ENCODE data around the gene SKP1.

The SKP1 gene

DNA sequence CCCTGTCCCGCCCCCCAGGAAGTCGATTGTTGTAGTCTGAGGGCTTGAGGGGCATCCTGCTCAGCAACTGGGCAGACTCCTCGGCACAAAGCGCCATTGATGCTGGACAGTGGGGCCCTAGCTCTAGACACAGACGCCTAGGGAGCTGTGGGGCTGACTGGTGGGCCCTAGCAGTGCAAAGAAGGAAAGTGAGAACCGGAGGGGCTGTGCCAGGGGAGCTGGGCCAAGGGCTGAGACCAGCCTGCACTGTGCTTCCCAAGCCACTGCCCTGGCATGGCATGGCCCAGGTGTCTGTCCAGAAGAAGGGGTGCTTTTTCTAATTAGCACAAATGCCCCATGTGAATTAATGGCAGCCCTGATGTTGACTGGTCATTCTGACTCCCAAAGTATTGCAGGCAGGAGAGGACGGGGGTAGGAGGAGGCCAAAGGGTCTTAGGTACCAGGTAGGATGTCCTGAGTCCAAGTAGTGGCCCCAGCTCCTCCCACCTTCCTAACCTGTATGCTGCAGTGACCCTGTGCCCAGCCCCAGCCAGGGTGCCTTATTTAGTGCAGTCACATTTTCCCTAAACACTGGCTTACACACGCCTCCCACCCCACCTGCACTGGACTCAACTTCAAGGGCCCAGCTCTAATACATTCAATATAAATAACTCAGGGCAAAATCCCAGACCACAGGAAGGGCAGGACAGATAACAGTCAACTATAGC, 46.4 kb downstream of the SKP1 start:
- DNase-seq, result no peak

DNA sequence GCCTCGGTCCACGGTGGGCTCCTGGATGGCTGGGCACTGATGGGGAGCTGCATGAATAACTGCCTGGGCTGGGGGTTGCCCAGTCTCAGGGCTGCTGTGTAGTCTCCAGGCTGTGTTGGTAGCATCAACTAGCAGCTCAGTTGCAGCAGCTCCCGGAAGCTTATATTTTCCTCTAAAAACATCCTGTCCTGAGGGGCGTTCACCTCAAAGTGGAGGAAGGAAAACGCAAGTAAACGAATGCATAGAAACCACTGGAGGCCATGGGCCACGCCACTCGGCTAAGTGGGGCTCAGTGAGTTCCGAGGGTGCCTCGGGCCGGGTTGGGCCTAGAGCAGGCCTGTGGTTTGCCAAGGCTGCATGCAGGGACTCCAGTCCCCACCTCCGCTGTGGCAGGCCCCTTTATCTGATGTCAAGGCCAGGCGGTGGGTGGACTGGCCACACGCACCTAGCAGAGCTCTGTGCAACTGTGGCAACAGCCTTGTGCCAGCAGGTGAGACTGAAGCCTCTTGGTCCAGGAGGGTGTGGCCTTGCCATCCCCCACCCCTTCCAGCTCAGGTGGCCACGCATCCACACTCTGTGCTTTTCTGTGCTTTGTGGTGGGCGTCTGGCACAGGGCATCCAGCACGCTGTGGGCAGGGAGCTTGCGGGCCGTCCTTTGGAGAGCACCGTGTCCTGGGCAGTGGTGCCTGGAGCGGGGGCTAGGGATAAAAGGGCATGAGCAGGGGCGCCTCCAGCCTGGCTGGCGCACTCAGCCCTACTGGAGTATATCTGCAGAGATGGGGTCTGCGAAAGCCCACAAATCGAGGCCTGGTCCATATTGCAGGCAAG, 47.1 kb downstream of the SKP1 start:
- DNase-seq, result no peak

DNA sequence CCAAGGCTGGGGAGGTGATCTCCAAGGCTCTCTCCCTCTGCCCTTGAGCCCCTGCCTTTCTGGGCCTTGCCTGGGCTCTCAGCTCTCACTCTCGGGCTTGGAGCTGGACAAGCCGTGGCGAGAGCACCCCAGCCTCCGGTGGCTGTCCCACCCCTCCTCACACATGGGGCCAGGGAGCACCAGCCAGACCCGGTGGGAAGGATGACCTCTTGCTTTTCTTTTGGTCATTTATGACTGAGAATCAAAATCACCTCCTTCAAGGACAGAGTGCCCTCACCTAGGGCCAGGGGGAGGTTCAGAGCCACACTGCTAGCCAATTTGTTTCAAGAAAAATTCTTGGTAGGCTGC, 48.1 kb downstream of the SKP1 start:
- DNase-seq, result no peak

- DNase-seq, result no peak
Measured at GRCh38 chr5:134127988-134128647, 48.6 kb downstream of the SKP1 start.

DNA sequence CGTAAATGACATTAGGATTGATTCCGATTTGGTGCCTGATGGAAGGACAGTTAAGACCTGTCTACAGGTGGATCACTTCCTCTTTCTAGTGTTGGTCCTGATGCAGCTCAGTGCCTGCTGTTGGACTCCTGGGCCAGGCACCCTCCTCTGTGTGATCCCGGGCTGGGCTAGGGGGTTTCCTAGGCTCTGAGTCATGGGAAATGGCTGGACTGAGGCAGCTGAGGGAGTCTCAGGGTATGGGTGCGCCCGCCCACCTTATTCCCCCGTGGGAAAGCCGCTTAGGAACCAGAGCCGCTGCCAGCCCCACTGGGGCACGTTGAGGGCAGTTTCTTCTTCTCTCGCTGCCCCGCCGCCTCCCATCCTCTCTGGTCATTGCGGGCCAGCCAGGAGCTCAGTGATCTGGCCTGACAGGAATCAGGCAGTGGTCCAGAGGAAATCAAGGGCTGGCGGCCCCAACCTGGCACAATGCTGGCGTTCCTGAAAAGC, 49.3 kb downstream of the SKP1 start:
- DNase-seq, result no peak

DNA sequence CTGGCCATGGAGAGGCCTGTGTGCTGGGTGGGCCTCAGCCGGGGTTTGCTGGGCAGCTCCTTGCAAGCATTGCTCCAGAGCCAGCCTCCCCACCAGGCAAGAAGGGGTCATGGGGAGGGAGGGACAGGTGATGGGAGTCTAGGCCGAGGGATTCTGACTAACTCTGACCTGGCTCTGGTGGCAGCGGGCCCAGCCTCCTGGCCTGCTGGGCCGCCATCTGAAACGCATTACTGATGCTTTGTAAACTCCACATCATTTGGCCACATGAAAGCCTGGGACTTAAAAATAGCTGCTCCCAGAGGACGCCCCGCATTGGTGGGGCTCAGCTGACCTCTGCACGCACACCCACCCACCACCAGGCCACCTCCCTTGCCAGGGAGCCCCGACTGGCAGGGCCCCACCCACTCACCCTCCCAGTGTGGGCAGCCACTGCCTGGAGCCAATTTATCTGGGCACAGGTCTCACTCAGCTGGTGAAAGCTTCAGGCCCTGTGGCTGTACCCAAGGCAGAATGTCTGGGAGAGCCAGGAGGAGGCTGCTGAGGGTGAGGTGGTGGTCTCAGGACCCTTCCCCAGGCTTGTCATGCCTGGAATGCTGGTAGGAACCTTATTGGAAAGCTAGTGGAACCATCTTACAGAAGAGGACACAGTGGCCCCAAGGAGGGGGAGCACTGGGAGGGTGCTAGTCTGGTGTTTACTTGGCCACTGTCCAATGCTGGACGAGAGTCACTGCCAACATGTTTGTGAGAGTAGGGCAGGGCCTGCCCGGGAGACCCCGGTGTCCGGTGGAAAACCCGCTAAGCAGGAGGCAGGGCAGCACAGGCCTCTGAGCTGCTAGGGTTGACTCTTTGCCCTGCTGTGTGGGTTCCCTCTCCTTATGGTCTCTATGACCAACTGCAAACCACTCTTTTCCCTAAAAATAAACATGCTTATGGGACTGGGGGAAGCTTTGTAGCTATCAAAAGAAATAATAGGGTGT, 51.4 kb downstream of the SKP1 start:
- peak in 41 of 58 donors; percentile 20 to 83 (median 39) for DNase-seq

- DNase-seq, result no peak
Measured at GRCh38 chr5:134124289-134125038, 52.3 kb downstream of the SKP1 start.

DNA sequence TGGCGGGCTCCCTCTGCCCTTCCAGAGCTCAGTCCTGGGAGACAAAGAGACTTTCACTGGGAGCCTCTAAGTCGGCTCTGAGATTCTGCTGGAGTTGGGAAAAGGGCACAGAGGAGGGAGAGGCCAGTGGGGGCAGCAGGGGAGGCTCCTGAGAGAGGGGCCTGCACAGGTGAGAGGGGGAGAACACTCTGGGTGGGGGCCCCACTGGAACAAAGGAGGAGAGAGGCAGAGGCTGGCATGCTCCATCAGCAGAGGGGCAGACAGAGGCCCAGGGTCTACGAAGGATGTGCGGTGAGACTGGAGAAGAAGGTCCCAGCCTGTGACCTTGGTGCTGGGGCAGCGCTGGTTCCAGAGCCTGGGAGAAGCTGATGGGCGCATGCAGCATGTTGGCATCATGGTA, 53.4 kb downstream of the SKP1 start:
- no peak for DNase-seq

DNA sequence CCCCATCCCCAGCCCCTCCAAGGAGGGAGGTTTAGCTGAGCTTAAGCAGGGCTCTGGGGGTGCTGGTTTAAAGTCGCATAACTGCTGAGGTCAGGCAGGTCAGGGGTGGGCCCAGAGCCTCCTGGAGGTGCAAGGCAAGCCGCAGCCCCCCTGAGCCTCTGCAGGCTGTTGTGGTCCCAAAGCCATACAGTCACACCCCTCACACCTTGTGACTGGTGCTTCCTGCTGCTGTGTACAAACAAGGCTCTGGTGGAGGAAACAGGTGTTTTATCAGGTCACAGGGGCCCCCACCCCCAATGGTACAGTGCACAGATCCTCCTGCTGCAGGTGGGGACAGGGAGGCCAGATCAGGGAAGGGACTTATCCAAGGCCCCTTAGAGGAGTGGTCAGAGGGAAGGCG, 54.2 kb downstream of the SKP1 start:
- DNase-seq, result no peak

GRCh38 chr5:134120386-134121138, 56.2 kb downstream of the SKP1 start:
- no peak for DNase-seq

DNA sequence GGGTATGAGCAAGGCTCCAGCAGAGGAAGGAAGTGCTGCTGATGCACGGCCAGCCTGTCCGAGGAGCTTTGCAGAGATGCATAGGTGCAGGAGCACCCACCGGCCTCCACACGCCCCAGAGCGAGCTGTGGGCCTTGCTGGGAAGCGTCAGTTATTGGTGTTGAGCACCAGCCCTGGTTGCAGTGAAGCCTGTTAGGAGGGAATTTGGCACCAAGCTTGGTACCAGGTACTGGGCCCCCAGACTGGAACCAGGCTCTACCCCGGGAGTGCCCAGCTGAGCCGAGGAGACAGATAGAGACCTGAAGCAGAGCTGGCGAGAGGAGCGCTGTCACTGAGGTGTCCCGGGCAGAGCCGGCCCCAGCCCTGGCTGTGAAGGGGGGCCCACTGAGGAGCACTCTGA, 57.0 kb downstream of the SKP1 start:
- DNase-seq, result no peak

GRCh38 chr5:134118212-134118835, 58.4 kb downstream of the SKP1 start:
- no peak for DNase-seq

- DNase-seq, result no peak
Measured at GRCh38 chr5:134116789-134117761, 59.7 kb downstream of the SKP1 start.

GRCh38 chr5:134116286-134116685, 60.5 kb downstream of the SKP1 start:
- DNase-seq, result no peak

GRCh38 chr5:134115806-134116175, 61.0 kb downstream of the SKP1 start:
- DNase-seq, result no peak

- peak in 1 of 58 donors; percentile 13 for DNase-seq
Measured at GRCh38 chr5:134114886-134115805, 61.6 kb downstream of the SKP1 start.
